Panc1 (cell line): ENCODE results near the gene CCDC197. TPM values are rescaled to one million over a fixed set of nuclear protein-coding genes. Genes with fewer than 3 reads are reported as not detected.

ENCODE experiments used
- ATAC-seq: fragments of 200-7000 bp; cut with Tn5 transposase; 2 replicates; pipeline ENCODE4 v1.9.1; 2020; ENCODE audit warnings: mild to moderate bottlenecking, moderate library complexity
- BruUV-seq: library from RNA; stranded (reverse); fragments of 400-500 nt; replicated peaks from 2 replicates; lab custom pipeline; 2021; lab: Mats Ljungman, UMichigan
- CTCF ChIA-PET: fragments of 300-600 bp; sonication (Branson Sonifier 250); formaldehyde crosslinking; loops from one replicate; lab custom pipeline; 2022; ENCODE audit warnings: antibody characterized with exemption; lab: Charles Lee
- POLR2A ChIA-PET: fragments of 300-600 bp; sonication (Branson Sonifier 250); formaldehyde crosslinking; loops from one replicate; lab custom pipeline; 2022; ENCODE audit warnings: antibody characterized with exemption; lab: Charles Lee
- DNase-seq: peaks from one replicate; pipeline ENCODE4 v3.0.0-alpha.2; 2010; ENCODE audit warnings: low read depth, low spot score
- H3K27ac ChIP-seq: 2 replicates; pipeline ENCODE4 v1.5.1; 2011; ENCODE audit warnings: mild to moderate bottlenecking, low read length, inconsistent platforms
- H3K27me3 ChIP-seq: fragments of 200-500 bp; sonication (Bioruptor generic); 2 replicates; pipeline ENCODE4 v1.6.0; 2014; ENCODE audit warnings: low read length, inconsistent platforms; ENCODE audit not compliant: control insufficient read depth, insufficient read depth
- H3K36me3 ChIP-seq: fragments of 200-500 bp; sonication (Bioruptor generic); 2 replicates; pipeline ENCODE4 v1.5.1; 2014; ENCODE audit warnings: inconsistent platforms, mild to moderate bottlenecking, low read length, moderate library complexity; ENCODE audit not compliant: control insufficient read depth, insufficient read depth
- H3K4me1 ChIP-seq: 2 replicates; pipeline ENCODE4 v1.5.1; 2011; ENCODE audit warnings: inconsistent platforms, mild to moderate bottlenecking, low read length, moderate library complexity; ENCODE audit not compliant: control insufficient read depth, insufficient read depth
- H3K4me3 ChIP-seq, 2 experiments: 2 replicates each; pipeline ENCODE4 v1.5.1; 2011 to 2012; ENCODE audit warnings: low read depth in 2 of 2, low read length in 2 of 2, mild to moderate bottlenecking in 2 of 2, inconsistent platforms in 1 of 2, moderate library complexity in 1 of 2
- H3K9me3 ChIP-seq: fragments of 200-500 bp; sonication (Bioruptor generic); 2 replicates; pipeline ENCODE4 v1.5.1; 2014; ENCODE audit warnings: low read depth, mild to moderate bottlenecking, inconsistent platforms, low read length, moderate library complexity; ENCODE audit not compliant: control insufficient read depth, insufficient read depth
- CTCF ChIP-seq: fragments of 450-650 bp; IDR thresholded peaks from 2 replicates; pipeline ENCODE4 v1.5.1; 2017; ENCODE audit warnings: mild to moderate bottlenecking
- POLR2AphosphoS5 ChIP-seq: IDR thresholded peaks from 2 replicates; pipeline ENCODE4 v1.6.1; 2012; ENCODE audit warnings: mild to moderate bottlenecking, low read depth, low read length, moderate library complexity
- REST ChIP-seq, 2 experiments: IDR thresholded peaks; 2 replicates each; pipeline ENCODE4 v1.6.1; 2011 to 2012; ENCODE audit warnings: low read depth in 2 of 2, control low read depth in 1 of 2, low read length in 1 of 2, mild to moderate bottlenecking in 1 of 2, moderate library complexity in 1 of 2; ENCODE audit not compliant: insufficient read depth in 1 of 2
- SIN3A ChIP-seq: IDR thresholded peaks from 2 replicates; pipeline ENCODE4 v1.6.1; 2012; ENCODE audit warnings: low read depth, mild to moderate bottlenecking, low read length, moderate library complexity, borderline replicate concordance; ENCODE audit not compliant: insufficient read depth
- TCF7L2 ChIP-seq: IDR thresholded peaks from 2 replicates; pipeline ENCODE4 v1.6.1; 2011; ENCODE audit warnings: mild to moderate bottlenecking, low read depth, low read length, inconsistent platforms
- in situ Hi-C: cut with HindIII; loops from 2 replicates; pipeline ENCODE4 v1.10.0; 2016; ENCODE audit warnings: low sequenced_read_pairs, low pct_unique_long_range_greater_than_20kb
- intact Hi-C: fragments of 100-400 bp; cut with micrococcal nuclease; formaldehyde crosslinking; loops from one replicate; pipeline ENCODE4 v1.10.0; 2022; ENCODE audit not compliant: unreplicated experiment
- total RNA-seq: library from RNA; stranded (reverse); gene quantifications from one replicate; pipeline ENCODE4 v1.2.1, GENCODE V29; 2021; ENCODE audit not compliant: unreplicated experiment

The CCDC197 gene
- total RNA-seq, 1 experiment from 2014 or later: not detected

DNA sequence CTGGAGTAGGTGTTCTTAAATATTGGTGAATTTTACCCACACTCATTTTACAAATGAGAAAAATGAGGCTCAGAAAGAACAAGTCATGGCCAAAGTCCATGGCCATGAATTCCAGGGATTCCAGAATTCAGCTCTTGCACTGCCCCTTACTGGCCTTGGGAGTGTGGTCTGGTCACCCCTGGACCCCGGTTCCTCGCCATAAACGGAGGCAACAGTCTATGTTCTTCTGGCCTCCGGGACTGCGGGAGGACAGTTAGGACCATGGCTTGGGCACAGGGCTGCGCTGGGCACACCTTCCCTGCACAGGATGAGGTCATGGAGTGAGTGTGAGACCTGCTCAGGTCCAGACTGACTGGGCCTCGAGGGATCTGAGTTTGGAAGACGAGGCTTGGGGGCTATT is 6.9 kb downstream of the CCDC197 start:
- no peak for DNase-seq
- no peak for TF ChIP-seq POLR2AphosphoS5
- no peak for TF ChIP-seq SIN3A
- no peak for TF ChIP-seq CTCF
- no peak for TF ChIP-seq TCF7L2
- no peak for TF ChIP-seq REST (IDR thresholded peaks at IDR 0.05; ENCODE audit: insufficient read depth in 1 of 2, low read depth in 2 of 2, low read length in 1 of 2)
- Histone ChIP-seq H3K4me3 (no peak overlapping the region), H3K36me3 (no peaks in the 10 kb centered on the region), H3K9me3 (no peaks in the 10 kb centered on the region), H3K4me1 (no peaks in the 10 kb centered on the region), H3K27ac (no peak overlapping the region), H3K27me3 (no peaks in the 10 kb centered on the region)
- POLR2A ChIA-PET: no interaction called here
- no TSS peak for BruUV-seq
- in situ Hi-C loops (no loop called here), intact Hi-C loops (no loop called here)
- CTCF ChIA-PET: interaction anchor here (1.1 to 1.3 kb wide), 2 partner anchors 62 to 64 kb away, joined by 3 read pairs; no protein-coding TSS in a partner anchor
- no peak for ATAC-seq

DNA sequence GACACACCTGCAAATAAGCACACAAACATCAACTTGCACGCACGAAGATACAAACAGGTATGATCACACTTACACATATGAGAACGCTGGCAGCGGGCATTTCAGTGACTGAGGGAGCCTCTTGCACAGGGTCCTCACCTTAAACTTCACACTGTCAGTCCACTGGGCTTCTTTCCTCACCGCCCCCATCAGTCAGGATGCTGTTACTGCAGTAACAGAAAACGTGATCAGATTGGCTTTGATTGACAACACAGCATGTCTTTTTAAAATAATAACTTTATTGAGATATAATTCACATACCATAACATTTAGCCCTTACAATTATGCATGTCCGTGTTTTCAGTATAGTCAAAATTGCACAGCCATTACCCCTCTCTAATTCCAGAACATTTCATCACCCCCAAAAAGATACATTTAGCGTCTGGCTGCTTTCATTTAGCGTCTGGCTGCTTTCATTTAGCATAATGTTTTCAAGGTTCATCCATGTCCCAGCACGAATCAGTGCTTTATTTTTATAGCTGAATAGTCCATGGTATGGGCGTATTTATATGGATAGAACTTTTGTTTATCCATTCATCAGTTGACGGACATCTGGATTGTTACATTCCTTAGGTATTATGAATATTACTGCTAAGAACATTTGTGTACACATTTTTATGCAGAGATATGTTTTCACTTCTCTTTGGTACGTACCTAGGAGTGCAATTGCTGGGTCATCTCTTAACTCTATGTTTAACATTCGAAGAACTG is 8.4 kb downstream of the CCDC197 start:
- DNase-seq (no peak), ATAC-seq (no peak)
- no peaks in the 10 kb centered on the region for H3K4me1 ChIP-seq
- H3K27ac ChIP-seq: no peak overlapping the region
- in situ Hi-C loops (no loop called here), intact Hi-C loops (no loop called here)
- H3K27me3 ChIP-seq: no peaks in the 10 kb centered on the region
- BruUV-seq: no TSS peak
- no peak overlapping the region for H3K4me3 ChIP-seq
- ChIA-PET POLR2A (no interaction called here), CTCF (interaction anchor here (1.1 kb wide), 1 partner anchor 64 kb away, joined by 3 read pairs; no protein-coding TSS in a partner anchor)
- no peaks in the 10 kb centered on the region for H3K9me3 ChIP-seq
- TF ChIP-seq SIN3A (no peak), REST (IDR thresholded peaks at IDR 0.05; ENCODE audit: insufficient read depth in 1 of 2, low read depth in 2 of 2, low read length in 1 of 2) (no peak), CTCF (peak; percentile 57), POLR2AphosphoS5 (no peak)
- no peaks in the 10 kb centered on the region for H3K36me3 ChIP-seq
